Activated CD4-positive, alpha-beta T cell treated with anti-CD3 and anti-CD28 coated beads for 24 hours (primary cell): ENCODE results near the gene DNAJA4.

Source experiments
- DNase-seq, 2 donors: peaks; one replicate each; pipeline ENCODE4 v3.0.0-alpha.2; 2020; ENCODE audit warnings: low read depth in 2 of 2

DNAJA4 gene

GRCh38 chr15:78315686-78316282 lies 51.4 kb downstream of the DNAJA4 start:
- no peak for DNase-seq

- DNase-seq = no peak
These were observed 52.1 kb downstream of the DNAJA4 start for GRCh38 chr15:78316283-78317083.

- DNase-seq = no peak
These were observed 52.9 kb downstream of the DNAJA4 start for GRCh38 chr15:78317145-78317836.

- no peak for DNase-seq
These were observed 55.2 kb downstream of the DNAJA4 start for GRCh38 chr15:78319588-78319987.

GRCh38 chr15:78320183-78320582 lies 55.8 kb downstream of the DNAJA4 start:
- no peak for DNase-seq

- no peak for DNase-seq
These were observed 56.7 kb downstream of the DNAJA4 start for GRCh38 chr15:78321041-78321570.

- DNase-seq = no peak
These were observed 57.4 kb downstream of the DNAJA4 start for GRCh38 chr15:78321786-78322185.

GRCh38 chr15:78322243-78322642 lies 57.9 kb downstream of the DNAJA4 start:
- DNase-seq = no peak

GRCh38 chr15:78322724-78323521 lies 58.6 kb downstream of the DNAJA4 start:
- DNase-seq = no peak

- no peak for DNase-seq
These were observed 59.3 kb downstream of the DNAJA4 start for GRCh38 chr15:78323693-78324092.

GRCh38 chr15:78324144-78324543 lies 59.8 kb downstream of the DNAJA4 start:
- DNase-seq = no peak

GRCh38 chr15:78325092-78325843 lies 60.9 kb downstream of the DNAJA4 start:
- DNase-seq = no peak

GRCh38 chr15:78327466-78327865 lies 63.1 kb downstream of the DNAJA4 start:
- DNase-seq = no peak

GRCh38 chr15:78329625-78330024 lies 65.3 kb downstream of the DNAJA4 start:
- no peak for DNase-seq
